GM18951 (cell line): Measurements from ENCODE around the gene RGS1.

Experiments
- POLR2A ChIP-seq: IDR thresholded peaks from 4 replicates; pipeline ENCODE4 v1.6.1; 2011; ENCODE audit warnings: mild to moderate bottlenecking; ENCODE audit not compliant: insufficient read length, insufficient read depth; ENCODE audit errors: extremely low read depth
- in situ Hi-C: fragments of 300-500 bp; cut with MboI; formaldehyde crosslinking; loops from one replicate; pipeline ENCODE4 v1.12.0; 2022; ENCODE audit warnings: low sequenced_read_pairs, mixed read lengths, inconsistent platforms; ENCODE audit not compliant: unreplicated experiment

The RGS1 gene

DNA sequence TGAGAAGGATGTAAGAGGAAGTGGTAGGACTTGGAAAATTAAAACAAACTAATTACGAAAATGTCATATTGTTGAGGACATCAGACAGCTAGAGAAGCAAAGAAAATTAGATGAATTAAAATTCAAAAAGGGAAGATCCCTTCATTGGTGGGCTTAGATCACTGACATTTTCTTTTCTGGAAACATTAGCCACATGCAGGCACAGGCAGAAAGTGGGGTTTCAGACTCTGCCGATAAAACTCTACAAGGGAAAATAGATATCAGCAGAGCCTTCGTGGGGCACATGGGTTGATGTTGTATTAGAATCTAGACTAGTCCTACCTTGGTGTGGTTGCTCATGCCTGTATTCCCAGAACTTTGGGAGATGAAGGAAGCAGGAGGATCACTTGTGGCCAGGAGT lies 12.4 kb upstream of the RGS1 start:
- TF ChIP-seq POLR2A: no peak
- in situ Hi-C loops: no loop called here

DNA sequence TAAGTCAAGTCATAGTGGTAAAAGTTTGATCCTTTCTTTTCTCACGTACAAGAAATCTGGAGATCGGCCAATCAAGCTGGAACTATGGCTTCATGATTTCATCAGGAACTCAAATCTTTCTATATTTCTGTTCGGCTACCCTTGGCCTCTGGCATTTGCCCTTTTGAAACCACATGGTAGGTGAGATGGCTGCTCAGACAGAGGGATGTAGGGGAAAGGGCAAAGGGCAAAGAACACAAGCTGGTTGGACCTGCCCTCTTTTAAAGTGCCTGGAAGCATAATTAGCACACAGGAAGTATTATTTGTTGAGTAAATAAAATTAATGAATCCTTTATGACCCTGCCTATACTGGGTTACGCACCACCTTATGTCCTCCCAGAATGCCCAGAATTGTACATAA lies 11.5 kb upstream of the RGS1 start:
- in situ Hi-C loops: no loop called here
- no peak for TF ChIP-seq POLR2A

DNA sequence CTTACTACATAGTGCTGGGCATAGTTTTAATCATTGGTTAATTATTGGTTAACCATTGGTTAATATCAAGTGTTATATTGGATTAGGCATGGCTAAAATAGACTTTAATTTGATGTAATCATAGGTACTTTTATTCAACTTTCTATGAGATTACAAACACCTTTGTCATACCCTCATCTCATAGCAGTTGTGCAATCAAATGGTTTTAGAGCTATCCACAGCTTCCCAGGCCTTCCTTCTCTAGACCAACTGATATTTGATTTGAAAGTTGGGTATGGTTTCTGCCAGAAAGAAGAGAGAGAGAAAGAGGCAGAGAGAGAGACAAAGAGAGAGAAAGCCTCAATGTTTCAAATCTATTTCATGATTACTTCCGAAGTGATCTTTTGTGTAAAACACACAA lies 9.6 kb upstream of the RGS1 start:
- in situ Hi-C loops: no loop called here
- no peak for TF ChIP-seq POLR2A

DNA sequence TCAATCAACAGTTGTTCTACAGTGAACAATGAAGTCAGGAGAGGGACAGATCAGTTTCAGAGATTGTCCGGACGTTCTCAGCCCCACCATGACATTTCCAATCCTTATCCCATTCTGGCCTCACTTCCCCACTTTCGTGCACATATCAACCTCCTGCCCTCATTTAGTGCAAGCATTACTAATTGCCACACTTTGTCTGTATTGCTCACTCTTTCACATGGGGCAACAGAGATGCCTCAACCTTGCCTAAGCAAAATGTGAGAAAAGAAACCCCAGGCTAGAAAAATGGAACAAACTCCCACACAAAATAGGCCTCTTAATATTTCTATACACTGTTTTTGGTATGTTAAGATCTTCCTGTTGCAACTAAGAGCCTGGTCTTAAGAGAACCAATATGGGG lies 8.9 kb upstream of the RGS1 start:
- no peak for TF ChIP-seq POLR2A
- in situ Hi-C loops: no loop called here

DNA sequence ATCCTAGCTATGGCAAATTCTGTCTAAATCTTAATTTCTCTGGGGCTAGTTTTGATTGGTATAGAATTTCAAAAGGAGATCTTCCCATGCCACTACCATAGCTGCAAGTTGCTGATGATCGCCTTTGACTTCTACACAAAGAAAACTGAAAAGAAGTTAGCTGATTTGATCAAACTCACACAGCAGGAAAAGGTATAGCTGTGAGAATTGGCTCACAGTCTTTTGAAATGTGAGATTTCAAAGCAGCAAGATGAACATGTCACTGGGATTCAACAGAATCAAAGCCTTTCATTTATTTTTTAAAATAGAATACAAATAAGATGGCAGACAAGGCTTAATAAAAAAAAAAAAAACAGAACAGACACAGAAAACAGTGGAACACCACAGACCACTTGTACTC lies 7.5 kb upstream of the RGS1 start:
- in situ Hi-C loops: no loop called here
- no peak for TF ChIP-seq POLR2A

DNA sequence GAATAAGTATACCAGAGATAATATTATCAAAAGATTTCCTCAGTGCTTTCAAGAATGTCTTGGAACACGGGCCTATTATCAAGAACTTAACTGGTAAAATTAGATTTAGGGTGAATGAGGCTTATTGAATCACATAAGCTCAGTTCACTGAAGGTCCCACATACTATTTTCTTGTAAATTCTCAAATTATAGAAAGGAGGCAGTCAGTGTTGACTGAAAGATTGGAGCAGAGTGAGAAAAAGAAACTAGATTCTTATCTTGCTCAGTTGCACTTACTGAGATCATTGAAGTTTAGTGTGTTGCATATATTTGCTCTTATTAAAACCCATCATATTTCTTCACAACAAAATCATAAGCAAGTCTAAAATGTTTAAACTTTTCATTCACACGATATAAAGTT lies 3.9 kb upstream of the RGS1 start:
- in situ Hi-C loops: no loop called here
- TF ChIP-seq POLR2A: no peak

DNA sequence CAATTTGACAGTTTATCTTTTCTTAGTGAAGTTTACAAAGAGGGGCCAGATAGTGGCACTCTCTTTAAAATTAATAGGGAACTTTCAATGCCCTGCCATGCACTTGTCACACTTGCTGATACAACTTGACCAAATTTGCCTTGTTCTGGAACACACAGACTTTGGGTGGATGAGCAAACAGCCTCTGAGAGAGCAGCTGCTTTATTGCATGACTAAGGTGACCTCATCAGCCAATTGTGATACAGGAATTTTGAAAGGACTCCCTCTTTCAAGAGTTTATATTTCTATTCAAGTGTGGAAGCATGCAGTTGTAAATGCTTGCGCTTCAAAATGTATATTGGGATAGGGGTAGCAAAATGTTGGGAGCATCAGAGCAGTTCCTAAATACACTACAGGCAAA lies 2.1 kb upstream of the RGS1 start:
- TF ChIP-seq POLR2A: no peak
- in situ Hi-C loops: no loop called here

DNA sequence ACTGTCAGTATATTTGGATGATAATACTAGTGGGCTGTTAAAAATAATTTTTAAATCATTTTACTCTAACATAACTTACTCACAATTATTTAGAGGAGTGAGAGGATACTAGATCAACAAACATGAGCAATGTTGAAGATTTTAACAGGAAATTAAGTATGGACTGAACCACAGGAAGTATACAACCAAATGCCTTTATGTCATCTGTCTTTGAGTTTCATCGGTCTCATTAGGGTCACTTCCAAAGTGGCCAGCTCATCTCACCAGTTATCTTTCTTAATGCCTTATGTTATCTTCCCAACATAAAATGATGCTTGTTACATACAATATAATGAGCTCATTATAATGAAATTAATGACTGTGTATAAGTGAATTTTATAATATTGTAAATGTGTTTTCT lies 1.5 kb upstream of the RGS1 start:
- in situ Hi-C loops: no loop called here
- no peak for TF ChIP-seq POLR2A

DNA sequence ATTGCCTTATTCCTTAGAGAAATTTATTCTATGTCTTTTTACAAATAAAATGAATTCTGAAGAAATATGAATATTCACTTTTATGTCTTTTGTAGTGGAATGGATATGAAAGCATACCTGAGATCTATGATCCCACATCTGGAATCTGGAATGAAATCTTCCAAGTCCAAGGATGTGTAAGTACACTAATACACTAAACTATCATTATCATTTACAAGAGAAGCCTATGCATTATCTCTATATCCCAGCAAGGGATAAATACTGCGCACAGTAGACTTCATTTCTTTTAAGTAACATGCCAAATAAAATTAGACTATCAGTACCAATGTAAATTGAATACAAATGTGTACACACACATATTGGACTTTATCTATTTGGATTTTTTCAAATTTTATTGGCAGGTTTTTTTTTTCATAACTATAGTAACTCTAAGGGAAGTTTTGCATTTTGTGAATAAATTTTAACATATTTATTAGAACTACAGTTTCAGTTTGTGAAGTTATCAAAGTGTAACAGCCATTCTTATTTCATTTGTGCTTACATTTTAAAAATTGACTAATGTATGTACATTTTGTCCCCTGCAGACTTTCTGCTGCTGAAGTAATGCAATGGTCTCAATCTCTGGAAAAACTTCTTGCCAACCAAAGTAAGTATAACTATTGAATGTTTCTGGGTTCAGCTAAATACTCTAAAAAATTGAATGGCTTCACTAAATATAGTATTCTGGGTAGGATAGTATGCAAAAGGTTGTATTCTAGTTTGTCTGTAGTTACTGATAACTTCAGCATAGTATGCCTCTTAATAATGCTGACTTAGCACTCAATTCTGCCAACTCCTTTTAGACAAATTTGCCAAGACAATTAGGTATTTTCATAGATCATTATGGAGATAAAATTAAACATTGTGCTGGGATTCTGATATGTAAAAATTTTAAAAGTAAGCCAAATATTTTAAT lies 894 bp downstream of the RGS1 start:
- TF ChIP-seq POLR2A: no peak

DNA sequence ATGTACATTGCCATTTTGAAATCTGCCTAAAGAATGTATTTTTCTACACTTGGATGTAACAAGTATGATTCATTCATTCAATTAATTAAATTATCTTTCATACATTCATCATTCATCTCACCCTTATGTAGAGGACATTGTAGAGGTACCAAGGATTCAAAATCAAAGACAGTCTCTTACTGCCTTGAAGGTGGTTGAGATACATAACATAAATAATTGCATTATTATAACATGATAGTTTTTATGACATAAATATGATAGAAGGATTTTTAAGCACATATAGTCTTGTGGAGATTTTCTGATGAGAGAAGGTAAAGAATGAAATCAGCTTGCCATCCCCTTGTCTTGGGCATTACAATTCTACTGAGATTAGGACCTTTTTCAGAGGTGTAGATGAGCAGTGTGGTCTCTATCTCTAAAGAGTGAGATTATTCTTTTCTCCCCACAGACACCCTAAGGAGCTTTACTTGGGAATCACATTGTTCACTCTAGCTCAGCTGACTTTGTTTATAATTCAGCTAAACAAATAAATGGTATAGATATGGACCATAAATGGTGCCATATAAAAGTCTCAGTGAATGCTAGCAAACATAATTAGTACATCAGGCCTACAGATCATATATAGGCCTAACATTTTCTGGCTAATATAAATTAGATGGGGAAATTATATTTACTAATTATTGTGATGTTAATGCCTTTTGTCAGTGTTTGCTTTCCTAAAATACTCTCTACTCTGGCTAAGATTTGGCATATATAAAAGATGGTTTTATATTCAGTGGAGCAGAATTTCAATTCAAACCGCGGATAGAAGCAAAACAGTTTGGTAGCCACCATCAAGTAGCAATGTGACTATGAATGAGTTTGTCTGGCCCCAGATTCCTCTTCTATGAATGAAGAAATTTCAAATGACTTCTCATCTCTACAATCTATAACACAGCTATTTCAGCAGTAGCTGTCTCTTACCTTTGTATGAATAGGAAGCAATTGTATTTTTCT lies 1.9 kb downstream of the RGS1 start:
- in situ Hi-C loops: no loop called here
- TF ChIP-seq POLR2A: peak; percentile 46

More for the DNA sequence above, 894 bp downstream of the RGS1 start:
- in situ Hi-C loops: no loop called here

DNA sequence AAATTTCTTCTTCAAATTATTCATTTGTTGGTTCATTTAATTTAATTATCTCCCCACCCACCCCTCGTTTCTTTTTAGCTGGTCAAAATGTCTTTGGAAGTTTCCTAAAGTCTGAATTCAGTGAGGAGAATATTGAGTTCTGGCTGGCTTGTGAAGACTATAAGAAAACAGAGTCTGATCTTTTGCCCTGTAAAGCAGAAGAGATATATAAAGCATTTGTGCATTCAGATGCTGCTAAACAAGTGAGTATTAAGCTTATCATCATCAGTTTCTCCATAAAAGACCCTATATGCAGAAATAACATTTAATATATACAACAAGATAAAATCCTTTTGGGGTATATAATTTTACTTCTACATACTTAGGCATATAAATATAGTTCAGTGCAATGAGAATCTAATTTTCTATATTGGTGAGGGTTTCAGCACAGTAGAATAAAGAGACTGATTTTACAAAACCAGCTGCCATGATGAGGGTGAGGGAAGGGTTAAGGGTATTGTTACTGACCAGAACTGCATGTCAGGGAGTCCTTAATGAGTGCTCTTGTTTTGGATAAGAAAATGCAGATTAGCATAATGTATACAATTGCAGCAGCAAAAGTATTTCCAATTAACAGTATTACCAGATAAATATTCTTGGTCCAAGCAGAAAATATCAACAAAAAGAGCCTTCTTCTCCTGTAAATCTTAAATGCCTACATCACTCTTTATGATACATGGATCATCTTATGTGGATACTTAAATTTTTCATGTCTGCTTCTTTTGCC lies 2.8 kb downstream of the RGS1 start:
- peak; percentile 35 for TF ChIP-seq POLR2A
- in situ Hi-C loops: no loop called here

DNA sequence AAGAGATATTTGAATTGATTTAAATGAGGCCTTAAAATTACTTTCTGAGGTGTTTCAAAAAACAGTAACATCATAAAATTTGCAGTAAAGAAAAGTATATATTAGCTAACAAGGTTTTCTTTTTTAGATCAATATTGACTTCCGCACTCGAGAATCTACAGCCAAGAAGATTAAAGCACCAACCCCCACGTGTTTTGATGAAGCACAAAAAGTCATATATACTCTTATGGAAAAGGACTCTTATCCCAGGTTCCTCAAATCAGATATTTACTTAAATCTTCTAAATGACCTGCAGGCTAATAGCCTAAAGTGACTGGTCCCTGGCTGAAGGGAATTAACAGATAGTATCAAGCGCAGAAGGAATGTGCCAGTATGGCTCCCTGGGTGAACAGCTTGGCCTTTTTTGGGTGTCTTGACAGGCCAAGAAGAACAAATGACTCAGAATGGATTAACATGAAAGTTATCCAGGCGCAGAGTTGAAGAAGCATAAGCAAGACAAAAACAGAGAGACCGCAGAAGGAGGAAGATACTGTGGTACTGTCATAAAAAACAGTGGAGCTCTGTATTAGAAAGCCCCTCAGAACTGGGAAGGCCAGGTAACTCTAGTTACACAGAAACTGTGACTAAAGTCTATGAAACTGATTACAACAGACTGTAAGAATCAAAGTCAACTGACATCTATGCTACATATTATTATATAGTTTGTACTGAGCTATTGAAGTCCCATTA lies 3.6 kb downstream of the RGS1 start:
- in situ Hi-C loops: no loop called here
- TF ChIP-seq POLR2A: peak; percentile 49
